Erythroblast (primary cell): ENCODE measurements around the gene RBM18.

Source experiments
- GATA1 ChIP-seq: IDR thresholded peaks from 2 replicates; pipeline ENCODE4 v1.6.1; 2011; ENCODE audit warnings: low read depth, mild to moderate bottlenecking, control low read depth, low read length, moderate library complexity
- POLR2A ChIP-seq: IDR thresholded peaks from 2 replicates; pipeline ENCODE4 v1.6.1; 2011; ENCODE audit warnings: mild to moderate bottlenecking, low read length

- TF ChIP-seq POLR2A = no peak
- no peak for TF ChIP-seq GATA1
Measured at GRCh38 chr9:122216798-122217418, 47.7 kb downstream of the RBM18 start.
